Vagina (tissue), 2 donors: ENCODE data around the gene CUEDC1.

ENCODE experiments used
- POLR2A ChIP-seq, 2 donors: fragments of 450-650 bp; IDR thresholded peaks; one replicate each; pipeline ENCODE4 v1.6.1; 2017; ENCODE audit warnings: antibody characterized with exemption in 2 of 2, mild to moderate bottlenecking in 2 of 2, moderate library complexity in 2 of 2
- POLR2AphosphoS5 ChIP-seq, 2 donors: sonication (generic); formaldehyde crosslinking; IDR thresholded peaks; one replicate each; pipeline ENCODE4 v1.9.0; 2017; ENCODE audit warnings: antibody characterized with exemption in 2 of 2, mild to moderate bottlenecking in 2 of 2, low read depth in 1 of 2; ENCODE audit not compliant: insufficient read depth in 1 of 2
- TF ChIP-seq, protein P1 (sequence below), 3 experiments: fragments of 450-650 bp in 2 of 3; fragments of 200-600 bp in 1 of 3; sonication (generic) in 1 of 3; IDR thresholded peaks; one replicate each; pipeline ENCODE4 v1.5.1; 2017 to 2019; ENCODE audit warnings: antibody characterized with exemption in 3 of 3, mild to moderate bottlenecking in 2 of 3, moderate library complexity in 2 of 3

DNA sequence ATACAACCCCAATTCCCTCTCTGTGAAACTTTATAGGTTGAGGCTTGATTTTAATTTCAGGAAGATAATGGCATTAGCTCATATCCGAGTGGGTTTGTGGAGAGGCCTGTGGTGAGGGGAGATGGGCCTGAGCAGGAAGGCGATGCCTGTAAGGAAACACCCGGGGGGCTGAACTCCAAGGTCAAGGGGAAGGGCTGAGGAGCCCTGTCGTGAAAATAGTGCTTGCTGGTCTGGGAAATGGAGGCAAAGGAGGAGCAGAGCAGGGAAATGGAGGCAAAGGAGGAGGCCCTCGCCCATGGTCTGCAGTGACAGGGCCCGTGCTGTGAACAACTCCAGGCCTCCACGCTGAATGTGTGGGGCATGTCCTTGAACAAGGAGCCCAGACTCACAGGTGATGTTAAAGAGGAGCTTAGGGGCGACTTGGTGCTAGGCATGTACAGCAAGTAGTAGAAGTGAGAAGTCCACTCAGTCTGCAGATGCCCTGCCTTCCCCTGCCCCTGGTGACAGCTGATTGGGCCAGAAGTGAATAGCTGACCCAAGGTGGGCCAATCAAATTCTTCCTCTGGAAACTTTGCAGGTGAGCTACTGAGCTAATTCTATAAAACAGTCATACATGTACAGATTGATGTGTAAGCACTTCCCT, 143.5 kb downstream of the CUEDC1 start:
- TF ChIP-seq, protein P1, sequence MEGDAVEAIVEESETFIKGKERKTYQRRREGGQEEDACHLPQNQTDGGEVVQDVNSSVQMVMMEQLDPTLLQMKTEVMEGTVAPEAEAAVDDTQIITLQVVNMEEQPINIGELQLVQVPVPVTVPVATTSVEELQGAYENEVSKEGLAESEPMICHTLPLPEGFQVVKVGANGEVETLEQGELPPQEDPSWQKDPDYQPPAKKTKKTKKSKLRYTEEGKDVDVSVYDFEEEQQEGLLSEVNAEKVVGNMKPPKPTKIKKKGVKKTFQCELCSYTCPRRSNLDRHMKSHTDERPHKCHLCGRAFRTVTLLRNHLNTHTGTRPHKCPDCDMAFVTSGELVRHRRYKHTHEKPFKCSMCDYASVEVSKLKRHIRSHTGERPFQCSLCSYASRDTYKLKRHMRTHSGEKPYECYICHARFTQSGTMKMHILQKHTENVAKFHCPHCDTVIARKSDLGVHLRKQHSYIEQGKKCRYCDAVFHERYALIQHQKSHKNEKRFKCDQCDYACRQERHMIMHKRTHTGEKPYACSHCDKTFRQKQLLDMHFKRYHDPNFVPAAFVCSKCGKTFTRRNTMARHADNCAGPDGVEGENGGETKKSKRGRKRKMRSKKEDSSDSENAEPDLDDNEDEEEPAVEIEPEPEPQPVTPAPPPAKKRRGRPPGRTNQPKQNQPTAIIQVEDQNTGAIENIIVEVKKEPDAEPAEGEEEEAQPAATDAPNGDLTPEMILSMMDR (IDR thresholded peaks at IDR 0.05), result no peak
- TF ChIP-seq POLR2A (IDR thresholded peaks at IDR 0.05) (no peak), POLR2AphosphoS5 (IDR thresholded peaks at IDR 0.05; ENCODE audit: insufficient read depth in 1 of 2, low read depth in 1 of 2) (no peak)
